LNCAP (cell line): ENCODE measurements around the gene DHDH.

Source experiments
- TF ChIP-seq, protein P1 (sequence below): fragments of 450-650 bp; IDR thresholded peaks from 2 replicates; pipeline ENCODE4 v1.5.1; 2017; ENCODE audit warnings: mild to moderate bottlenecking

The DHDH gene

DNA sequence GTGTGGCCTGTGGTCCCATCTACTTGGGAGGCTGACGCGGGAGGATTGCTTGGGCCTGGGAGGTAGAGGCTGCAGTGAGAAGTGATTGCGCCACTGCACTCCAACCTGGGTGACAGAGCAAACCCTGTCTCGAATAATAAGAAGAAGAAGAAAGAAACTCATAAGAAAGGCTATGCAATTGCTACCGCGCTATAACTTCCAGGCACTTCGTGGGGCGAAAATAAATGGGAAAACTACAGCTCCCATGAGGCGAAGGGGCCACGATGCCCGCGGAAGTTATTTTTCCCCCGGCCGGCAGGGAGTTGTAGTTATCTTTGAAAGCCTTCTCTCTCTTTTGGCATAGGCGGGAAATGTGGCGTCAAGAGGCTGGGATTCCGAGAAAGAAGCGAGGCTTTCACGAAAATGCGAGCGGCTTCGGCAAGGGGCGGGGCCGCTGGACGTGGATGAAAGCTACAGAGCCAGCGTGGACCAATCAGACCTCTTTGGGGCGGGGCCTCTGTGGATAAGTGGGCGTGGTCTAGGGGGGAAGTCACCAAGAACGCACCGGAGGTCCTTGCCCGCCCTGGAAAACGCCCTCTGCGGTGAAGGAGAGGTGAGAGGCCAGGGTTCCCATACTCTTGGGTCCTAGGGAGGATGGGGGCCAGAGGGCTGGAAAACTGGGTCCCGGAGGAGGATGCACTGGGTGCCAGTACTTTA, 33.6 kb upstream of the DHDH start, which contains the start of gene NUCB1:
TSS of gene NUCB1 (plus strand) at position 532 of the 696 bp plus-strand sequence. CDS start 485 bp downstream, outside the sequence.
- TF ChIP-seq, protein P1, sequence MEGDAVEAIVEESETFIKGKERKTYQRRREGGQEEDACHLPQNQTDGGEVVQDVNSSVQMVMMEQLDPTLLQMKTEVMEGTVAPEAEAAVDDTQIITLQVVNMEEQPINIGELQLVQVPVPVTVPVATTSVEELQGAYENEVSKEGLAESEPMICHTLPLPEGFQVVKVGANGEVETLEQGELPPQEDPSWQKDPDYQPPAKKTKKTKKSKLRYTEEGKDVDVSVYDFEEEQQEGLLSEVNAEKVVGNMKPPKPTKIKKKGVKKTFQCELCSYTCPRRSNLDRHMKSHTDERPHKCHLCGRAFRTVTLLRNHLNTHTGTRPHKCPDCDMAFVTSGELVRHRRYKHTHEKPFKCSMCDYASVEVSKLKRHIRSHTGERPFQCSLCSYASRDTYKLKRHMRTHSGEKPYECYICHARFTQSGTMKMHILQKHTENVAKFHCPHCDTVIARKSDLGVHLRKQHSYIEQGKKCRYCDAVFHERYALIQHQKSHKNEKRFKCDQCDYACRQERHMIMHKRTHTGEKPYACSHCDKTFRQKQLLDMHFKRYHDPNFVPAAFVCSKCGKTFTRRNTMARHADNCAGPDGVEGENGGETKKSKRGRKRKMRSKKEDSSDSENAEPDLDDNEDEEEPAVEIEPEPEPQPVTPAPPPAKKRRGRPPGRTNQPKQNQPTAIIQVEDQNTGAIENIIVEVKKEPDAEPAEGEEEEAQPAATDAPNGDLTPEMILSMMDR: no peak

DNA sequence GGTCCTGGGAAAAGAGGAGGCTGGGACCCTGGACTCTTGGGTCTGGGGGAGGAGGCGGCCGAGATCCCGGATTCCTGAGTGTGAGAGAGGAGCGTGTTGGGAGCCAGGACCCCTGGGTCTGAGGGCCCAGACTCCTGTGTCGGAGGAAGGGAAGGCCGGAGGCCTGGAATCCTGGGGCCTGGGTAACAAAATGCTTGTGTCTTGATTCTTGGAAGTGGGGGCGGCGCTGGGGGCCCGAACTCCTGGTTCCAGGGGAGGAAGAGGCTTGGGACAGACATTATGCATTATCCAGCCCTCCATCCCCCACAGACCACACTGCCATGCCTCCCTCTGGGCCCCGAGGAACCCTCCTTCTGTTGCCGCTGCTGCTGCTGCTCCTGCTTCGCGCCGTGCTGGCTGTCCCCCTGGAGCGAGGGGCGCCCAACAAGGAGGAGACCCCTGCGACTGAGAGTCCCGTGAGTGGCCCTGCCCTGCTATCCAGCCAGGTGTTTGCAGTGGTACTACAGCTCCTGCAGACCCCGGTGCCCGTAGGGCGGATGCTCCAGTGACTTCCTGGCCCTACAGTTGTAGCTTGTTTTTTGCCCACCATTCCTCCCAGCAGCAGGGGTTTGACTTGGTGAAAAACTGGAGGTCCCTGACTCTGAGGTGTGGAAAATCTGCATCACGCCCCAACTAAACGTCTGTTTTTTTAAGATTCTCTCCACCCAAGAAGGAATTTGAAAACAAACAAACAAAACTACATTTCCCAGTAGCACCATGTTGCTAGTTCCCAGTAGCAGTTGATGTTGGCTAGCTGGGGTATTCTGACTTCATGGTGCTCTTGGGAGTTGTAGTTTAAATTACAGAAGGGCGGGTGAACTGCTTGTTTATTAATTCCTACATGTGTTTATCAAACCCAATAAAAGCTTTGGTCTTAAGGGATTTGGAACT, 32.8 kb upstream of the DHDH start:
- TF ChIP-seq, protein P1: no peak

GRCh38 chr19:48905664-48906063, 27.8 kb upstream of the DHDH start:
- TF ChIP-seq, protein P1: no peak

DNA sequence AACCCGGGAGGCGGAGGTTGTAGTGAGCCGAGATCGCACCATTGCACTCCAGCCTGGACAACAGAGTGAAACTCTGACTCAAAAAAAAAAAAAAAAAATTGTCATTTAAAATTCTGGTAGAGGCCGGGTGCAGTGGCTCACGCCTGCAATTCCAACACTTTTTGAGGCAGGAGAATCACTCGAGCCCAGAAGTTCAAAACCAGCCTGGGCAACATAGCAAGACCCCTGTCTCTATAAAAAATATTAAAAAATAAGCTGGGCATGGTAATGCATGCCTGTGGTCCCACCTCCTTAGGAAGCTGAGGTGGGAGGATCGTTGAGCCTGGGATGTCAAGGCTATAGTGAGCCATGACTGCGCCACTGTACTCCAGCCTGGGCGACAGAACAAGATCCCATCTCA, 27.2 kb upstream of the DHDH start:
- TF ChIP-seq, protein P1: no peak

DNA sequence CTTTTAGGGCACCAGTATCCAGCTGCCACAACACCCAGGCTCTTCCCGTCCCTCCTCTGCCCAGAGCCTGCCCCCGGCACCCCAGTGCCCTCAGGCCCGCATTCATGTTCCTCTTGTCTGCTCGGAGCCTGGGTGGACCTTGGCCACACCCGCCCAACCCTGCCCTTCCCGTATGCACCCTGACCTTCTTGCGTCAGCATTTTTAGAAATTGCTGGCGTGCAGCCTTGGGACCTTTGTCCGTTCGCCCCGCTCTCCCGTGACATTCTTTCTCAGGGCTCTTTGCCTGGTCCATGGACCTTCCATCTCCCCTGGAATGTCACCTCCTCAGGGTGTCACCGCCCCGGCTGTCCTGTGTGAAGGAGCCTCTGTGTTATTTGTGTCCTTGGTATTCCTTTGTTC, 25.8 kb upstream of the DHDH start:
- TF ChIP-seq, protein P1: no peak

DNA sequence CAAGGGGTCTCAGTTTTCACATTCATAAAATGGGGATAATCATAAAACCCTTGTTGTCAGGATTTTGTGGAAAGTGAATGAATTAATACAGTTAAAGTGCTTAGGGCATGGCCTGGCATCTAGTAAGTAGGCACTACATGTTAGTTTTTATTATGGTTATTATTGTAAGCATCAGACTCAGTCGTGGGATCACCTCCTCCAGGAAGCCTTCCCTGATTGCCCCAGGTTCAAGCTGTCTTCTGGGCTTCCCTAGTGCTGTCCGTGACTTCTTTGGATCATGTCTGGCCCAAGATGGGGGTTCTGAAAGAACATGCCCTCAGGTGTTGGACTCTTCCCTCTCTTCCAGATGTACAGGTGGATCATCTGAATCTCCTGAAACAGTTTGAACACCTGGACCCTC, 22.7 kb upstream of the DHDH start:
- TF ChIP-seq, protein P1: no peak

- TF ChIP-seq, protein P1: no peak
These were observed 20.2 kb upstream of the DHDH start for GRCh38 chr19:48913114-48913889.
